Glutamatergic neuron (in vitro differentiated cells): ENCODE results near the gene CCDC85A. TPM values are rescaled to one million over a fixed set of nuclear protein-coding genes. Genes with fewer than 3 reads are reported as not detected.

Source experiments
- DNase-seq: peaks from one replicate; pipeline ENCODE4 v3.0.0; 2022
- H3K27ac Mint-ChIP-seq: one replicate; pipeline ENCODE4 v1.8.0; 2020; ENCODE audit warnings: mild to moderate bottlenecking, mixed read lengths, inconsistent platforms; ENCODE audit not compliant: unreplicated experiment
- H3K27me3 Mint-ChIP-seq: one replicate; pipeline ENCODE4 v1.8.0; 2020; ENCODE audit warnings: mild to moderate bottlenecking, moderate library complexity, mixed read lengths, inconsistent platforms; ENCODE audit not compliant: unreplicated experiment
- H3K36me3 Mint-ChIP-seq: one replicate; pipeline ENCODE4 v1.8.0; 2020; ENCODE audit warnings: mild to moderate bottlenecking, mixed read lengths, inconsistent platforms; ENCODE audit not compliant: unreplicated experiment
- H3K4me1 Mint-ChIP-seq: one replicate; pipeline ENCODE4 v1.8.0; 2020; ENCODE audit warnings: mild to moderate bottlenecking, low read depth, mixed read lengths, inconsistent platforms; ENCODE audit not compliant: unreplicated experiment
- H3K4me3 Mint-ChIP-seq: one replicate; pipeline ENCODE4 v1.8.0; 2020; ENCODE audit warnings: mild to moderate bottlenecking, mixed read lengths, inconsistent platforms; ENCODE audit not compliant: unreplicated experiment
- H3K9me3 Mint-ChIP-seq: one replicate; pipeline ENCODE4 v1.8.0; 2020; ENCODE audit warnings: mild to moderate bottlenecking, moderate library complexity, mixed read lengths, inconsistent platforms; ENCODE audit not compliant: unreplicated experiment
- CTCF ChIP-seq: fragments of 200-600 bp; sonication (generic); IDR thresholded peaks from one replicate; pipeline ENCODE4 v1.5.0; 2021; ENCODE audit not compliant: partially characterized antibody, unreplicated experiment
- total RNA-seq: library from RNA; stranded (reverse); fragmentation: NEBNext Ultra II Directional; extraction: Animal tissue kit (Norgen Biotek cat#: 25700); gene quantifications from one replicate; pipeline ENCODE4 v1.2.1, GENCODE V29; 2021; ENCODE audit not compliant: unreplicated experiment

Gene CCDC85A
- total RNA-seq, 1 donor from 2014 or later: 12.1 TPM

GRCh38 chr2:56231361-56231760 lies 47.6 kb downstream of the CCDC85A start:
- H3K27ac Mint-ChIP-seq: no peak overlapping the region
- no peak for DNase-seq
- no peak for TF ChIP-seq CTCF
- H3K4me1 Mint-ChIP-seq: peaks cover 10% of the 10 kb centered on the region
- H3K27me3 Mint-ChIP-seq: peaks cover 5% of the 10 kb centered on the region
- no peaks in the 10 kb centered on the region for H3K36me3 Mint-ChIP-seq
- peaks cover 2% of the 10 kb centered on the region for H3K9me3 Mint-ChIP-seq
- no peak overlapping the region for H3K4me3 Mint-ChIP-seq

- peaks cover 2% of the 10 kb centered on the region for H3K9me3 Mint-ChIP-seq
- peaks cover 5% of the 10 kb centered on the region for H3K27me3 Mint-ChIP-seq
- H3K4me3 Mint-ChIP-seq: no peak overlapping the region
- H3K36me3 Mint-ChIP-seq: no peaks in the 10 kb centered on the region
- TF ChIP-seq CTCF: no peak
- no peak for DNase-seq
- no peak overlapping the region for H3K27ac Mint-ChIP-seq
- peaks cover 10% of the 10 kb centered on the region for H3K4me1 Mint-ChIP-seq
Measured at GRCh38 chr2:56232912-56233311, 49.1 kb downstream of the CCDC85A start.

GRCh38 chr2:56234241-56234640 lies 50.5 kb downstream of the CCDC85A start:
- H3K27me3 Mint-ChIP-seq: peaks cover 5% of the 10 kb centered on the region

GRCh38 chr2:56239030-56239429 lies 55.2 kb downstream of the CCDC85A start:
- Mint-ChIP-seq H3K4me1 (no peaks in the 10 kb centered on the region), H3K4me3 (no peak overlapping the region)
- DNase-seq: no peak

More at GRCh38 chr2:56234241-56234640, 50.5 kb downstream of the CCDC85A start:
- no peak overlapping the region for H3K27ac Mint-ChIP-seq
- H3K4me3 Mint-ChIP-seq: no peak overlapping the region
- peaks cover 1% of the 10 kb centered on the region for H3K9me3 Mint-ChIP-seq
- DNase-seq: no peak
- TF ChIP-seq CTCF: no peak
- no peaks in the 10 kb centered on the region for H3K36me3 Mint-ChIP-seq
- peaks cover 10% of the 10 kb centered on the region for H3K4me1 Mint-ChIP-seq

GRCh38 chr2:56239437-56239836 lies 55.6 kb downstream of the CCDC85A start:
- Mint-ChIP-seq H3K36me3 (peaks cover 18% of the 10 kb centered on the region), H3K4me3 (no peak overlapping the region), H3K4me1 (no peaks in the 10 kb centered on the region), H3K9me3 (peaks cover 2% of the 10 kb centered on the region), H3K27ac (no peak overlapping the region), H3K27me3 (peaks cover 2% of the 10 kb centered on the region)
- no peak for TF ChIP-seq CTCF
- DNase-seq: no peak

More at GRCh38 chr2:56239030-56239429, 55.2 kb downstream of the CCDC85A start:
- no peak for TF ChIP-seq CTCF
- Mint-ChIP-seq H3K36me3 (peaks cover 15% of the 10 kb centered on the region), H3K27me3 (peaks cover 2% of the 10 kb centered on the region), H3K27ac (no peak overlapping the region), H3K9me3 (no peaks in the 10 kb centered on the region)
